ENCODE data around the gene SUSD2. TPM values are rescaled to one million over a fixed set of nuclear protein-coding genes. Genes with fewer than 3 reads are reported as not detected.
"Not testable (repeated sequence)": the region's sequence is repeated elsewhere in the genome, so short reads cannot be mapped to it uniquely, and the experiment has no call there.

Gene SUSD2
- polyA plus RNA-seq, 6 donors from 2014 or later = 0.09 TPM; not detected in 5

- no peaks in the 10 kb centered on the region for H3K27me3 Mint-ChIP-seq
Measured at GRCh38 chr22:24189249-24190158, 8.2 kb downstream of the SUSD2 start.

GRCh38 chr22:24190159-24190540 is 8.9 kb downstream of the SUSD2 start:
- H3K36me3 Mint-ChIP-seq = no peaks in the 10 kb centered on the region
- no peaks in the 10 kb centered on the region for H3K9me3 Mint-ChIP-seq
- ATAC-seq (ENCODE audit: low read depth in 2 of 2) = no peak
- H3K4me3 Mint-ChIP-seq = no peak overlapping the region
- no peaks in the 10 kb centered on the region for H3K27me3 Mint-ChIP-seq
- H3K27ac Mint-ChIP-seq = peak overlapping the region in 1 of 6 donors; percentile 39
- no peaks in the 10 kb centered on the region for H3K4me1 Mint-ChIP-seq
- DNase-seq = no peak

More at GRCh38 chr22:24189249-24190158, 8.2 kb downstream of the SUSD2 start:
- H3K36me3 Mint-ChIP-seq = no peaks in the 10 kb centered on the region
- DNase-seq = no peak
- peak in 1 of 2 donors; percentile 41 for ATAC-seq (ENCODE audit: low read depth in 2 of 2)
- H3K27ac Mint-ChIP-seq = peak overlapping the region in 2 of 6 donors; percentile 47 to 62
- peak overlapping the region in 1 of 8 donors; percentile 39 for H3K4me3 Mint-ChIP-seq
- H3K9me3 Mint-ChIP-seq = no peaks in the 10 kb centered on the region
- H3K4me1 Mint-ChIP-seq = no peaks in the 10 kb centered on the region

- Mint-ChIP-seq H3K27ac (peak overlapping the region in 3 of 6 donors; percentile 39 to 93 (median 60)), H3K27me3 (no peaks in the 10 kb centered on the region), H3K4me3 (no peak overlapping the region), H3K36me3 (no peaks in the 10 kb centered on the region), H3K9me3 (no peaks in the 10 kb centered on the region), H3K4me1 (no peaks in the 10 kb centered on the region)
- no peak for DNase-seq
- ATAC-seq (ENCODE audit: low read depth in 2 of 2) = no peak
Measured at GRCh38 chr22:24190596-24191208, 9.4 kb downstream of the SUSD2 start.

GRCh38 chr22:24191381-24191841 is 10.1 kb downstream of the SUSD2 start:
- no peak overlapping the region for H3K4me3 Mint-ChIP-seq
- H3K4me1 Mint-ChIP-seq = no peaks in the 10 kb centered on the region
- H3K27me3 Mint-ChIP-seq = no peaks in the 10 kb centered on the region
- DNase-seq (no peak), ATAC-seq (ENCODE audit: low read depth in 2 of 2) (no peak)
- H3K27ac Mint-ChIP-seq = no peak overlapping the region
- no peaks in the 10 kb centered on the region for H3K9me3 Mint-ChIP-seq
- no peaks in the 10 kb centered on the region for H3K36me3 Mint-ChIP-seq

GRCh38 chr22:24191893-24192292 is 10.6 kb downstream of the SUSD2 start:
- Mint-ChIP-seq H3K27ac (no peak overlapping the region), H3K4me3 (no peak overlapping the region), H3K4me1 (no peaks in the 10 kb centered on the region), H3K27me3 (no peaks in the 10 kb centered on the region), H3K36me3 (no peaks in the 10 kb centered on the region), H3K9me3 (no peaks in the 10 kb centered on the region)
- DNase-seq (no peak), ATAC-seq (ENCODE audit: low read depth in 2 of 2) (no peak)

- no peak for ATAC-seq (ENCODE audit: low read depth in 2 of 2)
- Mint-ChIP-seq H3K4me3 (no peak overlapping the region), H3K4me1 (peaks cover 5 to 9% (median 9%) of the 10 kb centered on the region in 3 donors), H3K9me3 (no peaks in the 10 kb centered on the region), H3K27ac (peak overlapping the region in 1 of 6 donors; percentile 66), H3K36me3 (no peaks in the 10 kb centered on the region), H3K27me3 (peaks cover 0 to 4% (median 0%) of the 10 kb centered on the region in 3 donors)
- DNase-seq = no peak
Measured at GRCh38 chr22:24198682-24199052, 17.4 kb downstream of the SUSD2 start.

GRCh38 chr22:24200619-24201212 is 19.4 kb downstream of the SUSD2 start:
- H3K27me3 Mint-ChIP-seq = peaks cover 0 to 4% (median 0%) of the 10 kb centered on the region in 3 donors
- DNase-seq = no peak

GRCh38 chr22:24201681-24202614 is 20.7 kb downstream of the SUSD2 start:
- Mint-ChIP-seq H3K9me3 (peaks cover 0 to 9% (median 0%) of the 10 kb centered on the region in 7 donors), H3K4me1 (peaks cover 18 to 25% (median 23%) of the 10 kb centered on the region in 3 donors), H3K4me3 (no peak overlapping the region), H3K36me3 (no peaks in the 10 kb centered on the region), H3K27me3 (peaks cover 0 to 4% (median 0%) of the 10 kb centered on the region in 3 donors), H3K27ac (no peak overlapping the region)
- DNase-seq (no peak), ATAC-seq (ENCODE audit: low read depth in 2 of 2) (no peak)

More at GRCh38 chr22:24200619-24201212, 19.4 kb downstream of the SUSD2 start:
- Mint-ChIP-seq H3K9me3 (peaks cover 0 to 9% (median 0%) of the 10 kb centered on the region in 7 donors), H3K4me3 (no peak overlapping the region), H3K36me3 (no peaks in the 10 kb centered on the region), H3K4me1 (peaks cover 9 to 16% (median 14%) of the 10 kb centered on the region in 3 donors), H3K27ac (no peak overlapping the region)
- ATAC-seq (ENCODE audit: low read depth in 2 of 2) = no peak

- H3K4me3 Mint-ChIP-seq; H3K36me3 Mint-ChIP-seq; H3K9me3 Mint-ChIP-seq; H3K27me3 Mint-ChIP-seq; H3K27ac Mint-ChIP-seq; DNase-seq; ATAC-seq (ENCODE audit: low read depth in 2 of 2): not testable (repeated sequence)
- peaks cover 19 to 27% (median 26%) of the 10 kb centered on the region in 3 donors for H3K4me1 Mint-ChIP-seq
Measured at GRCh38 chr22:24203856-24204255, 22.6 kb downstream of the SUSD2 start.

GRCh38 chr22:24205438-24206195 is 24.3 kb downstream of the SUSD2 start:
- Mint-ChIP-seq H3K27me3 (peaks cover 0 to 4% (median 0%) of the 10 kb centered on the region in 3 donors), H3K27ac (peak overlapping the region in 1 of 6 donors; percentile 20), H3K36me3 (no peaks in the 10 kb centered on the region), H3K4me1 (peaks cover 19 to 27% (median 26%) of the 10 kb centered on the region in 3 donors), H3K4me3 (no peak overlapping the region), H3K9me3 (peaks cover 0 to 9% (median 0%) of the 10 kb centered on the region in 7 donors)
- ATAC-seq (ENCODE audit: low read depth in 2 of 2) (no peak), DNase-seq (no peak)

GRCh38 chr22:24206460-24207263 is 25.4 kb downstream of the SUSD2 start:
- Mint-ChIP-seq H3K4me1 (peaks cover 19 to 27% (median 26%) of the 10 kb centered on the region in 3 donors), H3K27ac (peak overlapping the region in 4 of 6 donors; percentile 6 to 67 (median 20)), H3K4me3 (peak overlapping the region in 5 of 8 donors; percentile 2 to 61 (median 24))
- H3K9me3 Mint-ChIP-seq; DNase-seq; ATAC-seq (ENCODE audit: low read depth in 2 of 2); H3K27me3 Mint-ChIP-seq; H3K36me3 Mint-ChIP-seq: not testable (repeated sequence)

Data from naive B cell (primary cell).